CD14-positive monocyte (primary cell): ENCODE results near the gene CENPA. TPM values are rescaled to one million over a fixed set of nuclear protein-coding genes. Genes with fewer than 3 reads are reported as not detected.

Experiments
- DNase-seq, 3 donors: peaks; one replicate each; pipeline ENCODE4 v3.0.0-alpha.2; 2011 to 2022
- H2AFZ ChIP-seq: 2 replicates; pipeline ENCODE4 v1.6.0; 2012; ENCODE audit warnings: mild to moderate bottlenecking, low read depth, low read length, inconsistent platforms; ENCODE audit not compliant: insufficient read depth, poor library complexity, severe bottlenecking
- H3K27ac ChIP-seq, 2 donors: 1 replicate in 1 of 2; 2 replicates in 1 of 2; pipeline ENCODE4 v1.5.1; 2012 to 2013; ENCODE audit warnings: low read length in 2 of 2, control low read depth in 1 of 2, inconsistent platforms in 1 of 2, low read depth in 1 of 2, mild to moderate bottlenecking in 1 of 2
- H3K27me3 ChIP-seq, 2 donors: one replicate each; pipeline versions ENCODE4 v1.6.0 to v1.6.1; 2011 to 2013; ENCODE audit warnings: low read length in 2 of 2; ENCODE audit not compliant: control insufficient read depth in 2 of 2, insufficient read depth in 2 of 2
- H3K36me3 ChIP-seq, 2 donors: replicated peaks in 1 of 2; 1 replicate in 1 of 2; 2 replicates in 1 of 2; pipeline versions ENCODE4 v1.5.1 to v1.6.1; 2012 to 2013; ENCODE audit warnings: low read length in 2 of 2, control low read depth in 1 of 2, inconsistent platforms in 1 of 2, mild to moderate bottlenecking in 1 of 2; ENCODE audit not compliant: insufficient read depth in 2 of 2, control insufficient read depth in 1 of 2
- H3K4me1 ChIP-seq, 2 donors: 1 replicate in 1 of 2; 2 replicates in 1 of 2; pipeline versions ENCODE4 v1.5.1 to v1.6.1; 2012 to 2013; ENCODE audit warnings: low read length in 2 of 2, control low read depth in 1 of 2, inconsistent platforms in 1 of 2, mild to moderate bottlenecking in 1 of 2, moderate library complexity in 1 of 2; ENCODE audit not compliant: insufficient read depth in 2 of 2, control insufficient read depth in 1 of 2
- H3K4me2 ChIP-seq: replicated peaks from 2 replicates; pipeline ENCODE3; 2012; ENCODE audit warnings: low read length, moderate library complexity, mild to moderate bottlenecking; ENCODE audit not compliant: poor library complexity, severe bottlenecking; ENCODE audit errors: extremely low read depth
- H3K4me3 ChIP-seq, 3 experiments: fragments of 200-600 bp in 1 of 3; sonication (generic) in 1 of 3; replicated peaks in 1 of 3; 1 replicate in 2 of 3; 2 replicates in 1 of 3; pipeline ENCODE4 v1.5.1; 2011 to 2013; ENCODE audit warnings: low read length in 3 of 3, mild to moderate bottlenecking in 3 of 3, control low read depth in 2 of 3, low read depth in 2 of 3, inconsistent platforms in 1 of 3, moderate library complexity in 1 of 3
- H3K79me2 ChIP-seq: 2 replicates; pipeline ENCODE4 v1.6.0; 2012; ENCODE audit warnings: mild to moderate bottlenecking, control low read depth, inconsistent platforms, low read length, moderate library complexity; ENCODE audit not compliant: insufficient read depth
- H3K9ac ChIP-seq: 2 replicates; pipeline ENCODE4 v1.6.0; 2017; ENCODE audit warnings: low read length, mild to moderate bottlenecking; ENCODE audit not compliant: insufficient read depth, poor library complexity, severe bottlenecking
- H3K9me3 ChIP-seq, 2 donors: replicated peaks in 1 of 2; 1 replicate in 1 of 2; 2 replicates in 1 of 2; pipeline versions ENCODE4 v1.5.1 to v1.6.1; 2012 to 2013; ENCODE audit warnings: low read length in 2 of 2, control low read depth in 1 of 2; ENCODE audit not compliant: control insufficient read depth in 1 of 2, insufficient read depth in 1 of 2
- H4K20me1 ChIP-seq: 2 replicates; pipeline ENCODE4 v1.6.0; 2012; ENCODE audit warnings: mild to moderate bottlenecking, low read length, control low read depth, moderate library complexity; ENCODE audit not compliant: insufficient read depth
- H3K27ac Mint-ChIP-seq, 7 donors: one replicate each; pipeline ENCODE4 v1.8.0; 2020; ENCODE audit warnings: mild to moderate bottlenecking in 7 of 7, mixed read lengths in 7 of 7, moderate library complexity in 6 of 7, inconsistent platforms in 2 of 7
- H3K27me3 Mint-ChIP-seq, 3 donors: one replicate each; pipeline ENCODE4 v1.8.0; 2021 to 2022; ENCODE audit warnings: low read depth in 3 of 3, mild to moderate bottlenecking in 3 of 3, mixed read lengths in 3 of 3, moderate library complexity in 3 of 3, inconsistent platforms in 1 of 3
- H3K36me3 Mint-ChIP-seq, 2 donors: one replicate each; pipeline ENCODE4 v1.8.0; 2020; ENCODE audit warnings: mixed read lengths in 2 of 2, inconsistent platforms in 1 of 2, mild to moderate bottlenecking in 1 of 2
- H3K4me1 Mint-ChIP-seq: one replicate; pipeline ENCODE4 v1.8.0; 2020; ENCODE audit warnings: mild to moderate bottlenecking, mixed read lengths
- H3K4me3 Mint-ChIP-seq, 2 donors: one replicate each; pipeline ENCODE4 v1.8.0; 2020; ENCODE audit warnings: mild to moderate bottlenecking in 2 of 2, mixed read lengths in 2 of 2, moderate library complexity in 1 of 2
- H3K9me3 Mint-ChIP-seq, 7 donors: one replicate each; pipeline ENCODE4 v1.8.0; 2020 to 2022; ENCODE audit warnings: mixed read lengths in 7 of 7, mild to moderate bottlenecking in 6 of 7, moderate library complexity in 6 of 7, inconsistent platforms in 2 of 7
- WGBS: methylation state at CpG from one replicate; pipeline ENCODE4 v1.1.5; 2013; ENCODE audit warnings: missing lambda C conversion rate; ENCODE audit not compliant: insufficient coverage; 5-methylcytosine and 5-hydroxymethylcytosine counted together
- intact Hi-C, 2 donors: fragments of 100-400 bp; cut with micrococcal nuclease; formaldehyde crosslinking; loops; one replicate each; pipeline versions ENCODE4 v1.15.0 to v1.15.1; 2023
- polyA plus RNA-seq, 3 donors: library from polyadenylated mRNA; depleted of rRNA in 1 of 3; unstranded in 2 of 3; stranded (reverse) in 1 of 3; fragments of 300-500 nt in 2 of 3; fragments of >200 nt in 1 of 3; fragmentation: Illumina TruSeq in 2 of 3; gene quantifications; 1 replicate in 2 of 3; 2 replicates in 1 of 3; pipeline ENCODE4 v1.2.3, GENCODE V29; 2012 to 2021
- TF ChIP-seq, protein P1 (sequence below): fragments of 200-600 bp; IDR thresholded peaks from one replicate; pipeline ENCODE4 v1.8.0; 2022; ENCODE audit warnings: antibody characterized with exemption, mild to moderate bottlenecking

The CENPA gene
- polyA plus RNA-seq, 3 donors = 0.24 TPM; not detected in 2

DNA sequence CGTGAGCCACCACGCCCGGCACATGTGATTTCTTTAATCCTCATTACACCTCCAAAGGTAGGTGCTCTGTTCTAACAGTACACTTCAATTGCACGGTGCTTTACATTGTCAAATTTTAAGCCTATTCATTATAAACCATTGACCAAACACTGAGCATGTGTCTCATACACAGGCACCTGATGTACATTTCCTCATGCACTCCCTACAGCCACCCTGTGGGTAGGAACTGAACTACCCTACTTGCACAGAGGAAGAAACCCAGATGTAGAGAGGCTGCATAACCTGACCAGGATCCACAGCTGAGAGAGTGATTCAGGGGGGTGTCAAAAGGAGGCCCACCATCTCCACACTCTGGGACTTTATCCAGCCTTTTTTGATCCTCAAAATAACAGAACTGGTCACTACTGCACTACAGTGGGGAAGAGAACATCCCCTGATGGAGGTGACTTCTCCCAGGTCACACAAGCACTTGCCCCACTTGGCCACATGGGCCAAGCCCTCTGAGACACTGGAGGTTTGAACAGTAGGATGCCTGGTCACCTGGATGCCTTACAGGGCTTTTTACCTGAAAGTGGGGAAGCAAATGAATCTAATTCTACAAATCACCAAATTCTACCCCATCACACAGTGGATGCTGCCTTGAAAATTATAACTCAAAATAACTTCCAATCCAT, 55.2 kb downstream of the CENPA start:
- DNase-seq = no peak
- no peaks in the 10 kb centered on the region for H3K4me1 Mint-ChIP-seq
- 88% methylated on average over 4 of the region's 4 CpGs for WGBS

DNA sequence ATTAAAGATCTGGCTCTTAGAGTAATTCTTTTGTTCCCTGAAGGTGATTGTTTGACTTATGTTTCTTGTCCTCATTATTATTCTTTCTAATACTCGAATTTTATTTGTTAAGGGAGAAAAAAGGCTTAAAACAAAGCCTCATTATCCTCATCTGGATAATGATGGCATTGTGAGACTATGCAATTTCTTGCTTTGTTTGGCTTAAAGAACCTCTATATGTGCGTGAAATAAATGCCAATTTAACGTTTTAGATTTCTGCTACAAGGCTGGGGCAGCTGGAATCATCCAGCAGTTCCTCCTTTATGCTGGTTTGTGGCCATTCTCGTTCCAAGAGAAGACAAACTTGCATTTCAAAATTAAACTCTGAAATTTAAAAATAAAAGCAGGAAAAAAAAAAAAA, 57.2 kb downstream of the CENPA start:
- Histone ChIP-seq H3K9ac (no peak overlapping the region), H2AFZ (no peak overlapping the region), H3K4me1 (peaks cover 3 to 8% of the 10 kb centered on the region in 2 donors), H3K27me3 (peaks cover 25 to 32% of the 10 kb centered on the region in 2 donors), H4K20me1 (no peaks in the 10 kb centered on the region), H3K4me2 (no peak overlapping the region), H3K79me2 (no peaks in the 10 kb centered on the region), H3K27ac (no peak overlapping the region), H3K4me3 (no peak overlapping the region), H3K36me3 (no peaks in the 10 kb centered on the region), H3K9me3 (no peaks in the 10 kb centered on the region)
- H3K27me3 Mint-ChIP-seq = peaks cover 39 to 66% (median 51%) of the 10 kb centered on the region in 3 donors
- no peak overlapping the region for H3K4me3 Mint-ChIP-seq
- H3K27ac Mint-ChIP-seq = no peak overlapping the region
- TF ChIP-seq, protein P1, sequence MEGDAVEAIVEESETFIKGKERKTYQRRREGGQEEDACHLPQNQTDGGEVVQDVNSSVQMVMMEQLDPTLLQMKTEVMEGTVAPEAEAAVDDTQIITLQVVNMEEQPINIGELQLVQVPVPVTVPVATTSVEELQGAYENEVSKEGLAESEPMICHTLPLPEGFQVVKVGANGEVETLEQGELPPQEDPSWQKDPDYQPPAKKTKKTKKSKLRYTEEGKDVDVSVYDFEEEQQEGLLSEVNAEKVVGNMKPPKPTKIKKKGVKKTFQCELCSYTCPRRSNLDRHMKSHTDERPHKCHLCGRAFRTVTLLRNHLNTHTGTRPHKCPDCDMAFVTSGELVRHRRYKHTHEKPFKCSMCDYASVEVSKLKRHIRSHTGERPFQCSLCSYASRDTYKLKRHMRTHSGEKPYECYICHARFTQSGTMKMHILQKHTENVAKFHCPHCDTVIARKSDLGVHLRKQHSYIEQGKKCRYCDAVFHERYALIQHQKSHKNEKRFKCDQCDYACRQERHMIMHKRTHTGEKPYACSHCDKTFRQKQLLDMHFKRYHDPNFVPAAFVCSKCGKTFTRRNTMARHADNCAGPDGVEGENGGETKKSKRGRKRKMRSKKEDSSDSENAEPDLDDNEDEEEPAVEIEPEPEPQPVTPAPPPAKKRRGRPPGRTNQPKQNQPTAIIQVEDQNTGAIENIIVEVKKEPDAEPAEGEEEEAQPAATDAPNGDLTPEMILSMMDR = no peak
- intact Hi-C loops = no loop called here
- WGBS = 78% methylated on average over 2 of the region's 4 CpGs
- DNase-seq = no peak
- H3K36me3 Mint-ChIP-seq = no peaks in the 10 kb centered on the region
- peaks cover 0 to 8% (median 0%) of the 10 kb centered on the region in 7 donors for H3K9me3 Mint-ChIP-seq
- peaks cover 9% of the 10 kb centered on the region for H3K4me1 Mint-ChIP-seq

More for the DNA sequence above, 55.2 kb downstream of the CENPA start:
- Mint-ChIP-seq H3K27me3 (peaks cover 31 to 52% (median 46%) of the 10 kb centered on the region in 3 donors), H3K4me3 (no peak overlapping the region), H3K27ac (no peak overlapping the region), H3K9me3 (peaks cover 0 to 2% (median 0%) of the 10 kb centered on the region in 7 donors), H3K36me3 (no peaks in the 10 kb centered on the region)
- no peaks in the 10 kb centered on the region for H3K4me1 ChIP-seq
- no peak overlapping the region for H2AFZ ChIP-seq
- intact Hi-C loops = no loop called here
- TF ChIP-seq, protein P1 = no peak
- no peaks in the 10 kb centered on the region for H3K36me3 ChIP-seq
- H3K4me2 ChIP-seq = no peak overlapping the region
- H4K20me1 ChIP-seq = no peaks in the 10 kb centered on the region
- H3K27me3 ChIP-seq = peaks cover 15 to 21% of the 10 kb centered on the region in 2 donors
- H3K9me3 ChIP-seq = no peaks in the 10 kb centered on the region
- H3K9ac ChIP-seq = no peak overlapping the region
- H3K4me3 ChIP-seq = no peak overlapping the region
- H3K27ac ChIP-seq = no peak overlapping the region
- no peaks in the 10 kb centered on the region for H3K79me2 ChIP-seq

Other genes with a start within 250 kb of the CENPA start
- gene CIB4, start 144.7 kb upstream of the CENPA start, polyA plus RNA-seq = not detected
- not detected for gene KCNK3, start 93.3 kb upstream of the CENPA start, polyA plus RNA-seq
- gene SLC35F6, start 21.8 kb upstream of the CENPA start, polyA plus RNA-seq = 10 to 100 TPM; 11.3 to 22.2 (median 15.1) TPM
- gene DPYSL5, start 62.1 kb downstream of the CENPA start, polyA plus RNA-seq = not detected
- gene MAPRE3, start 184.6 kb downstream of the CENPA start, polyA plus RNA-seq = 10 to 100 TPM in 1 of 3 donors, 1 to 10 TPM in 2; 2.4 to 14.4 (median 3.5) TPM
- gene TMEM214, start 246.9 kb downstream of the CENPA start, polyA plus RNA-seq = 10 to 100 TPM; 18.3 to 61.7 (median 26.9) TPM